Adipose tissue (tissue), 3 donors: ENCODE data around the gene CAPN3. TPM values are rescaled to one million over a fixed set of nuclear protein-coding genes. Genes with fewer than 3 reads are reported as not detected.
"Not testable (repeated sequence)": the region's sequence is repeated elsewhere in the genome, so short reads cannot be mapped to it uniquely, and the experiment has no call there.

Experiments used
- H3K27ac ChIP-seq: one replicate; pipeline ENCODE4 v1.5.1; 2013; ENCODE audit warnings: low read depth, low read length
- whole genome bisulfite sequencing, 3 donors: extraction: QIAGEN DNeasy Blood & Tissue Kit; methylation state at CpG; one replicate each; pipeline ENCODE4 v1.1.7; 2013; 5-methylcytosine and 5-hydroxymethylcytosine counted together
- polyA plus RNA-seq, 3 donors: library from polyadenylated mRNA; stranded (reverse); fragments of 200-250 nt; gene quantifications; one replicate each; pipeline ENCODE4 v1.2.3, GENCODE V29; 2013
- donor health status: healthy with polysubstance abuse.
- donor health status: Bipolar disorder and iron deficiency.
- donor health status: healthy.

CAPN3 gene
- 1 to 10 TPM; 3.9 to 9.7 (median 8.3) TPM for polyA plus RNA-seq

- WGBS, 3 donors: 70 to 86% (median 76%) methylated on average over 1 of the region's 1 CpG
- no peak within 1 kb of the TSS for H3K27ac ChIP-seq
These were observed at the start of gene CAPN3 for GRCh38 chr15:42359249-42359648. Gene CAPN3, plus strand, starts transcription at chr15:42359501. Its CDS starts 305 bp downstream, at chr15:42359806.

- no peak overlapping the region for H3K27ac ChIP-seq
- 41 to 52% (median 49%) methylated on average over 3 of the region's 3 CpGs for WGBS, 3 donors
These were observed 45.8 kb upstream of the CAPN3 start for GRCh38 chr15:42313463-42313862.

- 68 to 91% (median 74%) methylated on average over 1 of the region's 1 CpG for whole genome bisulfite sequencing, 3 donors
- H3K27ac ChIP-seq: no peak overlapping the region
These were observed 44.5 kb upstream of the CAPN3 start for GRCh38 chr15:42314818-42315217.

- no peak overlapping the region for H3K27ac ChIP-seq
- WGBS, 3 donors: 77 to 93% (median 78%) methylated on average over 1 of the region's 1 CpG
These were observed 43.8 kb upstream of the CAPN3 start for GRCh38 chr15:42315521-42315920.

- H3K27ac ChIP-seq: not testable (repeated sequence)
- WGBS, 3 donors: 65 to 70% (median 69%) methylated on average over 11 of the region's 11 CpGs
These were observed 43.0 kb upstream of the CAPN3 start for GRCh38 chr15:42316282-42316805.

- no peak overlapping the region for H3K27ac ChIP-seq
- 95 to 100% (median 97%) methylated on average over 2 of the region's 2 CpGs for WGBS, 3 donors
These were observed 40.1 kb upstream of the CAPN3 start for GRCh38 chr15:42319206-42319605.

- WGBS, 3 donors: 74 to 85% (median 79%) methylated on average over 4 of the region's 4 CpGs
These were observed 35.0 kb upstream of the CAPN3 start for GRCh38 chr15:42324308-42324707.

GRCh38 chr15:42329161-42329560 lies 30.1 kb upstream of the CAPN3 start:
- no peak overlapping the region for H3K27ac ChIP-seq
- WGBS, 3 donors: 88 to 92% (median 92%) methylated on average over 2 of the region's 2 CpGs

More at GRCh38 chr15:42324308-42324707, 35.0 kb upstream of the CAPN3 start:
- no peak overlapping the region for H3K27ac ChIP-seq

- no peak overlapping the region for H3K27ac ChIP-seq
- WGBS, 3 donors: 78 to 97% (median 97%) methylated on average over 2 of the region's 2 CpGs
These were observed 29.3 kb upstream of the CAPN3 start for GRCh38 chr15:42329992-42330391.

- WGBS, 3 donors: 83 to 94% (median 84%) methylated on average over 3 of the region's 3 CpGs
- no peak overlapping the region for H3K27ac ChIP-seq
These were observed 28.1 kb upstream of the CAPN3 start for GRCh38 chr15:42331235-42331634.

GRCh38 chr15:42332331-42332730 lies 27.0 kb upstream of the CAPN3 start:
- no peak overlapping the region for H3K27ac ChIP-seq
- 69 to 74% (median 71%) methylated on average over 4 of the region's 4 CpGs for WGBS, 3 donors

- H3K27ac ChIP-seq: no peak overlapping the region
- 94 to 99% (median 97%) methylated on average over 2 of the region's 2 CpGs for WGBS, 3 donors
These were observed 24.2 kb upstream of the CAPN3 start for GRCh38 chr15:42335074-42335473.

GRCh38 chr15:42336650-42337049 lies 22.7 kb upstream of the CAPN3 start:
- 94 to 100% (median 95%) methylated on average over 1 of the region's 1 CpG for WGBS, 3 donors

GRCh38 chr15:42337104-42337503 lies 22.2 kb upstream of the CAPN3 start:
- H3K27ac ChIP-seq: not testable (repeated sequence)
- WGBS, 3 donors: 98 to 99% (median 98%) methylated on average over 3 of the region's 3 CpGs

More at GRCh38 chr15:42336650-42337049, 22.7 kb upstream of the CAPN3 start:
- not testable (repeated sequence) for H3K27ac ChIP-seq

- H3K27ac ChIP-seq: no peak overlapping the region
- WGBS, 3 donors: 48 to 65% (median 59%) methylated on average over 2 of the region's 2 CpGs
These were observed 20.8 kb upstream of the CAPN3 start for GRCh38 chr15:42338500-42338899.

- WGBS, 3 donors: 87 to 98% (median 93%) methylated on average over 6 of the region's 6 CpGs
- H3K27ac ChIP-seq: no peak overlapping the region
These were observed 15.6 kb upstream of the CAPN3 start for GRCh38 chr15:42343596-42344232.

GRCh38 chr15:42344763-42345162 lies 14.5 kb upstream of the CAPN3 start:
- H3K27ac ChIP-seq: no peak overlapping the region

GRCh38 chr15:42345504-42345903 lies 13.8 kb upstream of the CAPN3 start:
- WGBS, 3 donors: 94 to 97% (median 97%) methylated on average over 3 of the region's 3 CpGs
- no peak overlapping the region for H3K27ac ChIP-seq

More at GRCh38 chr15:42344763-42345162, 14.5 kb upstream of the CAPN3 start:
- WGBS, 3 donors: 29 to 70% (median 34%) methylated on average over 5 of the region's 5 CpGs

- 93 to 95% (median 94%) methylated on average over 5 of the region's 5 CpGs for WGBS, 3 donors
- no peak overlapping the region for H3K27ac ChIP-seq
These were observed 11.2 kb upstream of the CAPN3 start for GRCh38 chr15:42348083-42348482.

- H3K27ac ChIP-seq: no peak overlapping the region
- WGBS, 3 donors: 81 to 94% (median 94%) methylated on average over 2 of the region's 2 CpGs
These were observed 10.1 kb upstream of the CAPN3 start for GRCh38 chr15:42349186-42349585.
